ENCODE measurements around the gene ANKRD22.

ANKRD22 gene

DNA sequence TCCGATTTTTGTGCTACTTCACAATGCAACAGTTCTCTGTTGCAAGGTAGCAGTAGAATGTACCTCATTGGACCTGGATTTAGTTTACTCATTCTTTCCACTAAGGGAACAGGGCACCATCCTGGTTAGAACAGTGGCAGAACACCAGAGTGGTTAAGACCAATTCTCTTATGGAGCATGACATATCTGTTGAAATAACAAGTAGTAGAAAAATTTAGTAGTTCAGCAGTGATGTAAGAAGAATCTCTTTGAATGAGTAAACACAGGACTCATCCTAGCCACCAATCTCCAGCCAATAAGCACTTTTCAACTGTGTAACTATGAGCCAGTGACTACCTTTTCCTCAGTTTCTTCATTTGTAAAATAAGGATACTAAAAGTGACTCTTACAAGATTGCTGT is 2.4 kb downstream of the ANKRD22 start:
- Histone ChIP-seq H4K20me1 (ENCODE audit: insufficient read depth) (no peaks in the 10 kb centered on the region), H3K79me2 (ENCODE audit: insufficient read depth, low read depth) (no peaks in the 10 kb centered on the region), H3K27me3 (ENCODE audit: insufficient read depth, low read depth) (no peaks in the 10 kb centered on the region), H3K4me3 (IDR thresholded peaks at IDR 0.05; ENCODE audit: insufficient read depth, low read depth, low read length) (no peak overlapping the region), H3K36me3 (ENCODE audit: insufficient read depth) (no peaks in the 10 kb centered on the region), H3K4me1 (ENCODE audit: low read depth, poor library complexity, severe bottlenecking) (peaks cover 22% of the 10 kb centered on the region), H3K4me2 (no peak overlapping the region), H3K9ac (no peak overlapping the region), H2AFZ (ENCODE audit: low read depth) (no peak overlapping the region), H3K27ac (no peak overlapping the region)
- TF ChIP-seq CTCF (conservative IDR thresholded peaks at IDR 0.05; ENCODE audit: low read depth, low read length), result no peak

GRCh38 chr10:88848499-88848898 is 3.1 kb downstream of the ANKRD22 start:
- Histone ChIP-seq H3K4me1 (ENCODE audit: low read depth, poor library complexity, severe bottlenecking) (peaks cover 29% of the 10 kb centered on the region), H3K4me2 (no peak overlapping the region), H4K20me1 (ENCODE audit: insufficient read depth) (no peaks in the 10 kb centered on the region)

GRCh38 chr10:88843171-88843570 is 8.5 kb downstream of the ANKRD22 start:
- Histone ChIP-seq H3K4me3 (IDR thresholded peaks at IDR 0.05; ENCODE audit: insufficient read depth, low read depth, low read length) (no peak overlapping the region), H3K27ac (no peak overlapping the region), H3K36me3 (ENCODE audit: insufficient read depth) (no peaks in the 10 kb centered on the region), H4K20me1 (ENCODE audit: insufficient read depth) (no peaks in the 10 kb centered on the region), H3K4me2 (peak overlapping the region; percentile 55), H3K79me2 (ENCODE audit: insufficient read depth, low read depth) (no peaks in the 10 kb centered on the region), H3K27me3 (ENCODE audit: insufficient read depth, low read depth) (no peaks in the 10 kb centered on the region), H3K9ac (no peak overlapping the region), H2AFZ (ENCODE audit: low read depth) (no peak overlapping the region), H3K4me1 (ENCODE audit: low read depth, poor library complexity, severe bottlenecking) (peaks cover 44% of the 10 kb centered on the region)
- no peak for TF ChIP-seq CTCF (conservative IDR thresholded peaks at IDR 0.05; ENCODE audit: low read depth, low read length)

More at GRCh38 chr10:88848499-88848898, 3.1 kb downstream of the ANKRD22 start:
- no peak overlapping the region for H2AFZ ChIP-seq (ENCODE audit: low read depth)
- no peak overlapping the region for H3K9ac ChIP-seq
- TF ChIP-seq CTCF (conservative IDR thresholded peaks at IDR 0.05; ENCODE audit: low read depth, low read length), result no peak
- no peak overlapping the region for H3K4me3 ChIP-seq (IDR thresholded peaks at IDR 0.05; ENCODE audit: insufficient read depth, low read depth, low read length)
- no peaks in the 10 kb centered on the region for H3K36me3 ChIP-seq (ENCODE audit: insufficient read depth)
- no peaks in the 10 kb centered on the region for H3K27me3 ChIP-seq (ENCODE audit: insufficient read depth, low read depth)
- no peak overlapping the region for H3K27ac ChIP-seq
- no peaks in the 10 kb centered on the region for H3K79me2 ChIP-seq (ENCODE audit: insufficient read depth, low read depth)

DNA sequence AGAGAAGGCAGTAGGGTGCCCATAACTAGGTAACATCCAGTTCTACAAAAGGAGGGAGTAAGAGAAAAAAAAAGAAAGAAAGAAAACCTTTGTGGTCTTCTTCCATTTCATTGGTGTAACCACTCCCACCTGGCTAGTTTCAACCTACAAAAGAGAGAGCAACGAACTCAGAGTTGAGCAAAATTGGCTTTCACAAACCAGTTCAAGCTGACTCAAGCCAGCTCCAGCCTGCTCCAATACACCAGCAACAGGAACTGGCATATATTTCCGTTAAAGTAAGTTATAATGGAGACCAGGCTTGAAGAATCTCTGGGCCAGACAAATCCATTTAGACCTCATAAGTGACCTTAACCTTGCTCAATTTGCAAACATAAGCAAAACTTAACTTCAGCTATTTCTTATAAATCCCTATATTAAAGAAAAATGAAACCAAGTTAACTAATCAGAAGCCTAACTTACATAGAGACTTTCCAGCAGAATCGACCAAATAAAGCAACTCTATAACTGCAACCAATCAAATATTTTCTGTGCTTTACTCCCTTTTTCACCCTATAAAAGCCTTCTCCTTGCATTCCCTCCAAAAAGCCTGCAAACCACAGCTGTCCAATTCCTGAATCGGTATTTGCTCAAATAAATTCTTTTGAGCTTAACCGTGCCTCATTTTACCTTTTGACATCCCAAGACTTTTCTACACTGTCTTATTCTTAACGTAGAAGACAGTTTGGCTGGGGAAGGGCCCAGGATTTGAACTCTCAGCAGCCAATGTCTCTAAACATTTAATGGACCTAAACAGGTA is 10.1 kb downstream of the ANKRD22 start:
- Histone ChIP-seq H3K27ac (peak overlapping the region; percentile 42; the same call in 1 of the 2 replicates), H3K4me2 (peak overlapping the region; percentile 62), H2AFZ (ENCODE audit: low read depth) (peak overlapping the region; percentile 38)

More for the DNA sequence above, 10.1 kb downstream of the ANKRD22 start:
- H3K36me3 ChIP-seq (ENCODE audit: insufficient read depth), result no peaks in the 10 kb centered on the region
- peaks cover 44% of the 10 kb centered on the region for H3K4me1 ChIP-seq (ENCODE audit: low read depth, poor library complexity, severe bottlenecking)
- no peaks in the 10 kb centered on the region for H3K27me3 ChIP-seq (ENCODE audit: insufficient read depth, low read depth)
- H3K9ac ChIP-seq, result peak overlapping the region; percentile 14; the same call in 1 of the 2 replicates
- TF ChIP-seq CTCF (conservative IDR thresholded peaks at IDR 0.05; ENCODE audit: low read depth, low read length), result no peak
- no peaks in the 10 kb centered on the region for H3K79me2 ChIP-seq (ENCODE audit: insufficient read depth, low read depth)
- no peaks in the 10 kb centered on the region for H4K20me1 ChIP-seq (ENCODE audit: insufficient read depth)
- no peak overlapping the region for H3K4me3 ChIP-seq (IDR thresholded peaks at IDR 0.05; ENCODE audit: insufficient read depth, low read depth, low read length)
